HepG2 (cell line): Measurements from ENCODE around the gene HERPUD2. TPM values are rescaled to one million over a fixed set of nuclear protein-coding genes. Genes with fewer than 3 reads are reported as not detected.

Experiments
- AKAP8 ChIP-seq: sonication (generic); formaldehyde crosslinking; IDR thresholded peaks from 2 replicates; pipeline ENCODE4 v1.5.1; 2020; ENCODE audit warnings: mild to moderate bottlenecking, missing genetic modification reagents
- BCL6 ChIP-seq: IDR thresholded peaks from 2 replicates; pipeline ENCODE4 v1.6.1; 2016; ENCODE audit warnings: missing genetic modification reagents, missing compliant biosample characterization
- ETV6 ChIP-seq: sonication (generic); formaldehyde crosslinking; conservative IDR thresholded peaks from 2 replicates; pipeline ENCODE4 v1.4.0; 2020; ENCODE audit warnings: missing genetic modification reagents
- HOXA3 ChIP-seq: sonication (generic); formaldehyde crosslinking; IDR thresholded peaks from 2 replicates; pipeline ENCODE4 v1.5.0; 2020; ENCODE audit warnings: missing genetic modification reagents
- MBD4 ChIP-seq: IDR thresholded peaks from 2 replicates; pipeline ENCODE4 v1.6.1; 2012; ENCODE audit warnings: low read length, inconsistent platforms, borderline replicate concordance
- MYC ChIP-seq: sonication (generic); formaldehyde crosslinking; IDR thresholded peaks from 2 replicates; pipeline ENCODE4 v1.9.0; 2021; ENCODE audit warnings: missing genetic modification reagents, borderline replicate concordance
- NFIB ChIP-seq: sonication (generic); formaldehyde crosslinking; IDR thresholded peaks from 2 replicates; pipeline ENCODE4 v1.9.0; 2021; ENCODE audit warnings: missing genetic modification reagents, mild to moderate bottlenecking, borderline replicate concordance
- NFYC ChIP-seq: IDR thresholded peaks from 2 replicates; pipeline ENCODE4 v1.6.1; 2016; ENCODE audit warnings: missing genetic modification reagents, missing compliant biosample characterization
- PCBP1 ChIP-seq: fragments of 200-400 bp; formaldehyde crosslinking; IDR thresholded peaks from 2 replicates; pipeline ENCODE4 v1.6.1; 2017; ENCODE audit warnings: mild to moderate bottlenecking, low read depth, low read length, borderline replicate concordance
- POGZ ChIP-seq: sonication (generic); formaldehyde crosslinking; IDR thresholded peaks from 2 replicates; pipeline ENCODE4 v1.4.0; 2020; ENCODE audit warnings: mild to moderate bottlenecking, missing genetic modification reagents
- PPARG ChIP-seq: conservative IDR thresholded peaks from 2 replicates; pipeline ENCODE4 v1.6.1; 2016; ENCODE audit warnings: missing biosample characterization, missing genetic modification reagents
- SUZ12 ChIP-seq: fragments of 150-350 bp; IDR thresholded peaks from 2 replicates; pipeline ENCODE4 v1.6.1; 2014; ENCODE audit warnings: low read depth, low read length
- TEAD3 ChIP-seq: optimal IDR thresholded peaks from 2 replicates; pipeline ENCODE3; 2016; ENCODE audit warnings: borderline replicate concordance
- ZFAT ChIP-seq: sonication (generic); formaldehyde crosslinking; conservative IDR thresholded peaks from 2 replicates; pipeline ENCODE4 v1.8.1; 2023; ENCODE audit warnings: missing genetic modification reagents, inconsistent platforms
- ZNF263 ChIP-seq: sonication (generic); formaldehyde crosslinking; IDR thresholded peaks from 2 replicates; pipeline ENCODE4 v1.4.0; 2020; ENCODE audit warnings: missing genetic modification reagents
- ZNF567 ChIP-seq: sonication (generic); formaldehyde crosslinking; IDR thresholded peaks from 2 replicates; pipeline ENCODE4 v1.8.1; 2023; ENCODE audit warnings: mild to moderate bottlenecking, missing genetic modification reagents, borderline replicate concordance
- ZNF660 ChIP-seq: sonication (generic); formaldehyde crosslinking; IDR thresholded peaks from 2 replicates; pipeline ENCODE4 v1.5.1; 2020; ENCODE audit warnings: mild to moderate bottlenecking, low read depth, missing genetic modification reagents, borderline replicate concordance
- ZNF766 ChIP-seq: sonication (generic); formaldehyde crosslinking; IDR thresholded peaks from 2 replicates; pipeline ENCODE4 v1.5.0; 2020; ENCODE audit warnings: missing genetic modification reagents, borderline replicate concordance
- ZNF773 ChIP-seq: sonication (generic); formaldehyde crosslinking; IDR thresholded peaks from 2 replicates; pipeline ENCODE4 v1.4.0; 2020; ENCODE audit warnings: missing genetic modification reagents, borderline replicate concordance
- ZNF850 ChIP-seq: sonication (generic); formaldehyde crosslinking; conservative IDR thresholded peaks from 2 replicates; pipeline ENCODE4 v1.9.0; 2021; ENCODE audit warnings: mild to moderate bottlenecking, missing genetic modification reagents
- ZNF891 ChIP-seq: sonication (generic); formaldehyde crosslinking; IDR thresholded peaks from 2 replicates; pipeline ENCODE4 v1.5.0; 2020; ENCODE audit warnings: mild to moderate bottlenecking, missing genetic modification reagents
- polyA plus RNA-seq, 8 experiments: library from polyadenylated mRNA; depleted of rRNA in 3 of 8; stranded (reverse) in 7 of 8; unstranded in 1 of 8; fragments of >200 nt; fragmentation: Illumina TruSeq in 4 of 8; extraction: Trizol in 4 of 8; gene quantifications; 2 replicates each; pipeline versions ENCODE4 v1.2.1 to v1.2.3, GENCODE V29; 2011 to 2016; ENCODE audit warnings: low read depth in 4 of 8, missing spikeins in 1 of 8, mixed read lengths in 1 of 8; ENCODE audit not compliant: insufficient read depth in 1 of 8
- total RNA-seq, 5 experiments: library from RNA; depleted of rRNA; stranded (reverse); fragments of >200 nt; fragmentation: Illumina TruSeq; extraction: Trizol; gene quantifications; 2 replicates each; pipeline ENCODE4 v1.2.3, GENCODE V29; 2016; ENCODE audit warnings: low read depth in 1 of 5
- TF ChIP-seq, protein P1 (sequence below): sonication (generic); formaldehyde crosslinking; IDR thresholded peaks from 2 replicates; pipeline ENCODE4 v1.8.1; 2023; ENCODE audit warnings: mild to moderate bottlenecking, missing genetic modification reagents
- TF ChIP-seq, protein P2 (sequence below): IDR thresholded peaks from 2 replicates; pipeline ENCODE4 v1.6.1; 2012; ENCODE audit warnings: low read length, improper control_type of control experiment
- TF ChIP-seq, protein P3 (sequence below): IDR thresholded peaks from 2 replicates; pipeline ENCODE4 v1.6.1; 2016; ENCODE audit warnings: control low read depth
- TF ChIP-seq, protein P4 (sequence below): sonication (generic); formaldehyde crosslinking; IDR thresholded peaks from 2 replicates; pipeline ENCODE4 v1.4.0; 2020; ENCODE audit warnings: mild to moderate bottlenecking, missing genetic modification reagents
- TF ChIP-seq, protein P5 (sequence below): sonication (generic); formaldehyde crosslinking; IDR thresholded peaks from 2 replicates; pipeline ENCODE4 v1.4.0; 2020; ENCODE audit warnings: missing genetic modification reagents, low read depth, mild to moderate bottlenecking, borderline replicate concordance

The HERPUD2 gene
- total and polyA plus RNA-seq, 2 of the 13 experiments (the other 11 are each of a cell fraction or from before 2014, with no cell fraction given): 10.7 to 38.6 TPM

DNA sequence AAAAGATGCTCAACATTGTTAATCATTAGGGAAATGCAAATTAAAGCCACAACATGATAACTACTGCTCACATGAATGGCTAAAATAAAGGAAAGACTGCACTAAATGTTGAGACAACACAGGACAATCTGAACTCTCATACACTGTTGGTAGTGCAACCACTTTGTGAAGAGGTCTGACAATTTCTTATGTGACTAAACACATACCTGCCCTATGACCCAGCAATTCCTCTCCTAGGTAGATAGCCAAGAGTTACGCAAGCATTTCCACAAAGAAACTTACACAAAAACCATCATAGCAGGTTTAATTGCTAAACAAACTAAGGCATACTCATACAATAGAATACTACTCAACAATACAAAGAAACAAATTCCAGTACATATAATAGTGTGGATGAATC, 41.8 kb upstream of the HERPUD2 start (continued):
- TF ChIP-seq, protein P1, sequence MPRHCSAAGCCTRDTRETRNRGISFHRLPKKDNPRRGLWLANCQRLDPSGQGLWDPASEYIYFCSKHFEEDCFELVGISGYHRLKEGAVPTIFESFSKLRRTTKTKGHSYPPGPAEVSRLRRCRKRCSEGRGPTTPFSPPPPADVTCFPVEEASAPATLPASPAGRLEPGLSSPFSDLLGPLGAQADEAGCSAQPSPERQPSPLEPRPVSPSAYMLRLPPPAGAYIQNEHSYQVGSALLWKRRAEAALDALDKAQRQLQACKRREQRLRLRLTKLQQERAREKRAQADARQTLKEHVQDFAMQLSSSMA (CRISPR knock-in tag): no peak
- TF ChIP-seq ZNF850 (CRISPR knock-in tag) (no peak), ZNF891 (CRISPR knock-in tag) (no peak), TEAD3 (peak; percentile 94), MYC (no peak), ZNF263 (no peak), SUZ12 (no peak), NFYC (no peak), ETV6 (CRISPR knock-in tag) (no peak), ZNF567 (CRISPR knock-in tag) (no peak), ZNF660 (no peak), ZFAT (CRISPR knock-in tag) (no peak), PCBP1 (no peak), ZNF766 (CRISPR knock-in tag) (no peak), ZNF773 (CRISPR knock-in tag) (no peak), BCL6 (peak; percentile 68), HOXA3 (CRISPR knock-in tag) (no peak), PPARG (CRISPR knock-in tag) (peak; percentile 93), MBD4 (no peak), AKAP8 (no peak), NFIB (CRISPR knock-in tag) (no peak), POGZ (CRISPR knock-in tag) (peak; percentile 41)
- TF ChIP-seq, protein P2, sequence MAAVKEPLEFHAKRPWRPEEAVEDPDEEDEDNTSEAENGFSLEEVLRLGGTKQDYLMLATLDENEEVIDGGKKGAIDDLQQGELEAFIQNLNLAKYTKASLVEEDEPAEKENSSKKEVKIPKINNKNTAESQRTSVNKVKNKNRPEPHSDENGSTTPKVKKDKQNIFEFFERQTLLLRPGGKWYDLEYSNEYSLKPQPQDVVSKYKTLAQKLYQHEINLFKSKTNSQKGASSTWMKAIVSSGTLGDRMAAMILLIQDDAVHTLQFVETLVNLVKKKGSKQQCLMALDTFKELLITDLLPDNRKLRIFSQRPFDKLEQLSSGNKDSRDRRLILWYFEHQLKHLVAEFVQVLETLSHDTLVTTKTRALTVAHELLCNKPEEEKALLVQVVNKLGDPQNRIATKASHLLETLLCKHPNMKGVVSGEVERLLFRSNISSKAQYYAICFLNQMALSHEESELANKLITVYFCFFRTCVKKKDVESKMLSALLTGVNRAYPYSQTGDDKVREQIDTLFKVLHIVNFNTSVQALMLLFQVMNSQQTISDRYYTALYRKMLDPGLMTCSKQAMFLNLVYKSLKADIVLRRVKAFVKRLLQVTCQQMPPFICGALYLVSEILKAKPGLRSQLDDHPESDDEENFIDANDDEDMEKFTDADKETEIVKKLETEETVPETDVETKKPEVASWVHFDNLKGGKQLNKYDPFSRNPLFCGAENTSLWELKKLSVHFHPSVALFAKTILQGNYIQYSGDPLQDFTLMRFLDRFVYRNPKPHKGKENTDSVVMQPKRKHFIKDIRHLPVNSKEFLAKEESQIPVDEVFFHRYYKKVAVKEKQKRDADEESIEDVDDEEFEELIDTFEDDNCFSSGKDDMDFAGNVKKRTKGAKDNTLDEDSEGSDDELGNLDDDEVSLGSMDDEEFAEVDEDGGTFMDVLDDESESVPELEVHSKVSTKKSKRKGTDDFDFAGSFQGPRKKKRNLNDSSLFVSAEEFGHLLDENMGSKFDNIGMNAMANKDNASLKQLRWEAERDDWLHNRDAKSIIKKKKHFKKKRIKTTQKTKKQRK: no peak
- TF ChIP-seq, protein P3, sequence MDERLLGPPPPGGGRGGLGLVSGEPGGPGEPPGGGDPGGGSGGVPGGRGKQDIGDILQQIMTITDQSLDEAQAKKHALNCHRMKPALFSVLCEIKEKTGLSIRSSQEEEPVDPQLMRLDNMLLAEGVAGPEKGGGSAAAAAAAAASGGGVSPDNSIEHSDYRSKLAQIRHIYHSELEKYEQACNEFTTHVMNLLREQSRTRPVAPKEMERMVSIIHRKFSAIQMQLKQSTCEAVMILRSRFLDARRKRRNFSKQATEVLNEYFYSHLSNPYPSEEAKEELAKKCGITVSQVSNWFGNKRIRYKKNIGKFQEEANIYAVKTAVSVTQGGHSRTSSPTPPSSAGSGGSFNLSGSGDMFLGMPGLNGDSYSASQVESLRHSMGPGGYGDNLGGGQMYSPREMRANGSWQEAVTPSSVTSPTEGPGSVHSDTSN: no peak
- TF ChIP-seq, protein P4, sequence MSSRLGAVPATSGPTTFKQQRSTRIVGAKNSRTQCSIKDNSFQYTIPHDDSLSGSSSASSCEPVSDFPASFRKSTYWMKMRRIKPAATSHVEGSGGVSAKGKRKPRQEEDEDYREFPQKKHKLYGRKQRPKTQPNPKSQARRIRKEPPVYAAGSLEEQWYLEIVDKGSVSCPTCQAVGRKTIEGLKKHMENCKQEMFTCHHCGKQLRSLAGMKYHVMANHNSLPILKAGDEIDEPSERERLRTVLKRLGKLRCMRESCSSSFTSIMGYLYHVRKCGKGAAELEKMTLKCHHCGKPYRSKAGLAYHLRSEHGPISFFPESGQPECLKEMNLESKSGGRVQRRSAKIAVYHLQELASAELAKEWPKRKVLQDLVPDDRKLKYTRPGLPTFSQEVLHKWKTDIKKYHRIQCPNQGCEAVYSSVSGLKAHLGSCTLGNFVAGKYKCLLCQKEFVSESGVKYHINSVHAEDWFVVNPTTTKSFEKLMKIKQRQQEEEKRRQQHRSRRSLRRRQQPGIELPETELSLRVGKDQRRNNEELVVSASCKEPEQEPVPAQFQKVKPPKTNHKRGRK (CRISPR knock-in tag): no peak
- TF ChIP-seq, protein P5, sequence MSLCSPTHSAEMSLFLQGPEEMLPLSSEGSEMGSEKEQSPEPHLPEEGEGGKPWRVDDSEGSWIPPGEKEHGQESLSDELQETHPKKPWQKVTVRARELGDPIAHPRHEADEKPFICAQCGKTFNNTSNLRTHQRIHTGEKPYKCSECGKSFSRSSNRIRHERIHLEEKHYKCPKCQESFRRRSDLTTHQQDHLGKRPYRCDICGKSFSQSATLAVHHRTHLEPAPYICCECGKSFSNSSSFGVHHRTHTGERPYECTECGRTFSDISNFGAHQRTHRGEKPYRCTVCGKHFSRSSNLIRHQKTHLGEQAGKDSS (CRISPR knock-in tag): no peak
